Spinal cord (tissue), 10 donors: ENCODE measurements around the gene CFAP68. TPM values are rescaled to one million over a fixed set of nuclear protein-coding genes. Genes with fewer than 3 reads are reported as not detected.
A peak's percentile ranks its signal among the peaks of the same experiment; 100 is the strongest.

Source experiments
- DNase-seq, 6 donors: peaks; one replicate each; pipeline versions ENCODE4 v3.0.0 to v3.0.0-alpha.2; 2013 to 2015; ENCODE audit warnings: low spot score in 6 of 6, low read depth in 4 of 6
- H3K27ac ChIP-seq: one replicate; pipeline ENCODE4 v1.5.1; 2013; ENCODE audit warnings: low read depth, low read length, control low read depth
- H3K27me3 ChIP-seq: one replicate; pipeline ENCODE4 v1.6.1; 2013; ENCODE audit warnings: low read length; ENCODE audit not compliant: control insufficient read depth, insufficient read depth
- H3K36me3 ChIP-seq: one replicate; pipeline ENCODE4 v1.6.1; 2013; ENCODE audit warnings: low read length; ENCODE audit not compliant: control insufficient read depth, insufficient read depth
- H3K4me1 ChIP-seq: one replicate; pipeline ENCODE4 v1.6.1; 2013; ENCODE audit warnings: low read length; ENCODE audit not compliant: control insufficient read depth, insufficient read depth
- H3K4me3 ChIP-seq: one replicate; pipeline ENCODE4 v1.5.1; 2013; ENCODE audit warnings: low read depth, low read length, control low read depth
- H3K9me3 ChIP-seq: one replicate; pipeline ENCODE4 v1.6.1; 2013; ENCODE audit warnings: low read length; ENCODE audit not compliant: control insufficient read depth, insufficient read depth
- WGBS: methylation state at CpG from one replicate; pipeline ENCODE4 v1.1.5; 2013; ENCODE audit warnings: missing lambda C conversion rate; ENCODE audit not compliant: insufficient coverage; 5-methylcytosine and 5-hydroxymethylcytosine counted together
- long read RNA-seq, 4 donors: transcript quantifications; one replicate each; lab custom pipeline, GENCODE V29; 2026
- polyA plus RNA-seq, 2 donors: library from polyadenylated mRNA; unstranded; fragments of 120-200 nt; gene quantifications; one replicate each; pipeline ENCODE4 v1.2.1, GENCODE V29; 2013; ENCODE audit not compliant: insufficient read length in 2 of 2
- total RNA-seq, 2 donors: library from RNA; depleted of rRNA in 1 of 2; stranded (reverse); fragments of 120-200 nt in 1 of 2; fragments of >200 nt in 1 of 2; gene quantifications; one replicate each; pipeline versions ENCODE4 v1.2.3 to v1.2.4, GENCODE V29; 2013 to 2014
- donor health status: healthy.

CFAP68 gene
- 10 to 100 TPM; 12.9 to 32.6 TPM for total RNA-seq
- polyA plus RNA-seq: 10 to 100 TPM; 25.1 to 29.7 TPM
- long read RNA-seq, donor 1, transcript C11orf1-202 (4 exons, 534 nt): minor isoform, 6 of 18 reads
- long read RNA-seq, donor 1, transcript C11orf1-201 (4 exons, 2,885 nt): major isoform, 12 of 18 reads
- long read RNA-seq, donor 1, partial matches to known transcripts: 0 of 18 reads
- long read RNA-seq, donor 1, other reads (novel, unspliced or antisense): 0 of 18 reads
- long read RNA-seq, donor 2, partial matches to known transcripts: 0 of 6 reads
- long read RNA-seq, donor 2, other reads (novel, unspliced or antisense): 0 of 6 reads
- long read RNA-seq, donor 3, partial matches to known transcripts: 0 of 3 reads
- long read RNA-seq, donor 3, other reads (novel, unspliced or antisense): 0 of 3 reads
- long read RNA-seq, donor 4, transcript C11orf1-201 (4 exons, 2,885 nt): major isoform, 23 of 29 reads
- long read RNA-seq, donor 4, transcript C11orf1-202 (4 exons, 534 nt): minor isoform, 6 of 29 reads
- long read RNA-seq, donor 4, partial matches to known transcripts: 0 of 29 reads
- long read RNA-seq, donor 4, other reads (novel, unspliced or antisense): 0 of 29 reads

- Histone ChIP-seq H3K9me3 (no peaks in the 10 kb centered on the region), H3K4me3 (peak within 1 kb of the TSS; percentile 93), H3K4me1 (no peaks in the 10 kb centered on the region), H3K27me3 (no peaks in the 10 kb centered on the region), H3K36me3 (no peaks in the 10 kb centered on the region), H3K27ac (peak within 1 kb of the TSS; percentile 96)
- WGBS: under 1% methylated on average over 49 of the region's 55 CpGs
- peak; percentile 95 to 99 (median 97) for DNase-seq
These were observed at the start of gene CFAP68, which contains the start of gene FDXACB1 for GRCh38 chr11:111878849-111879636. CFAP68 (plus strand) TSS chr11:111879541; CDS start chr11:111879561, 20 bp downstream. FDXACB1 (minus strand) TSS chr11:111879165; CDS start chr11:111879132, 33 bp downstream.

- no peak overlapping the region for H3K27ac ChIP-seq
- no peak overlapping the region for H3K4me3 ChIP-seq
- peaks cover 15% of the 10 kb centered on the region for H3K36me3 ChIP-seq
- WGBS: 63% methylated on average over 3 of the region's 4 CpGs
- DNase-seq: peak in 2 of 6 donors; percentile 38 to 66
- no peaks in the 10 kb centered on the region for H3K27me3 ChIP-seq
- no peaks in the 10 kb centered on the region for H3K4me1 ChIP-seq
- no peaks in the 10 kb centered on the region for H3K9me3 ChIP-seq
These were observed 45.8 kb upstream of the CFAP68 start for GRCh38 chr11:111833524-111833923.

GRCh38 chr11:111834432-111835163 is 44.7 kb upstream of the CFAP68 start:
- Histone ChIP-seq H3K27ac (no peak overlapping the region), H3K36me3 (peaks cover 15% of the 10 kb centered on the region), H3K27me3 (no peaks in the 10 kb centered on the region), H3K9me3 (no peaks in the 10 kb centered on the region), H3K4me1 (no peaks in the 10 kb centered on the region), H3K4me3 (no peak overlapping the region)
- WGBS: 79% methylated on average over 2 of the region's 3 CpGs
- DNase-seq: peak in 1 of 6 donors; percentile 24

GRCh38 chr11:111835665-111836064 is 43.7 kb upstream of the CFAP68 start:
- no peak for DNase-seq
- H3K27me3 ChIP-seq: no peaks in the 10 kb centered on the region
- no peaks in the 10 kb centered on the region for H3K9me3 ChIP-seq
- 100% methylated on average over 5 of the region's 7 CpGs for WGBS
- H3K4me3 ChIP-seq: no peak overlapping the region
- H3K4me1 ChIP-seq: no peaks in the 10 kb centered on the region
- H3K27ac ChIP-seq: no peak overlapping the region
- H3K36me3 ChIP-seq: peaks cover 15% of the 10 kb centered on the region

GRCh38 chr11:111836162-111836561 is 43.2 kb upstream of the CFAP68 start:
- no peaks in the 10 kb centered on the region for H3K9me3 ChIP-seq
- no peaks in the 10 kb centered on the region for H3K4me1 ChIP-seq
- H3K36me3 ChIP-seq: peaks cover 12% of the 10 kb centered on the region
- DNase-seq: no peak
- H3K27ac ChIP-seq: no peak overlapping the region
- H3K4me3 ChIP-seq: no peak overlapping the region
- no CpG with 5 or more reads among the region's 1 CpG for WGBS
- no peaks in the 10 kb centered on the region for H3K27me3 ChIP-seq

GRCh38 chr11:111836721-111837120 is 42.6 kb upstream of the CFAP68 start:
- no peak overlapping the region for H3K27ac ChIP-seq
- no peak overlapping the region for H3K4me3 ChIP-seq
- no peaks in the 10 kb centered on the region for H3K9me3 ChIP-seq
- no peaks in the 10 kb centered on the region for H3K27me3 ChIP-seq
- H3K36me3 ChIP-seq: peaks cover 12% of the 10 kb centered on the region
- DNase-seq: no peak
- no CpG with 5 or more reads among the region's 1 CpG for WGBS
- no peaks in the 10 kb centered on the region for H3K4me1 ChIP-seq

- H3K36me3 ChIP-seq: peaks cover 14% of the 10 kb centered on the region
- 71% methylated on average over 1 of the region's 5 CpGs for WGBS
- H3K4me3 ChIP-seq: no peak overlapping the region
- H3K27me3 ChIP-seq: no peaks in the 10 kb centered on the region
- H3K27ac ChIP-seq: no peak overlapping the region
- peak in 1 of 6 donors; percentile 36 for DNase-seq
- no peaks in the 10 kb centered on the region for H3K4me1 ChIP-seq
- H3K9me3 ChIP-seq: no peaks in the 10 kb centered on the region
These were observed 41.9 kb upstream of the CFAP68 start for GRCh38 chr11:111837366-111837891.

GRCh38 chr11:111838054-111838453 is 41.3 kb upstream of the CFAP68 start:
- Histone ChIP-seq H3K27me3 (no peaks in the 10 kb centered on the region), H3K4me1 (no peaks in the 10 kb centered on the region), H3K9me3 (no peaks in the 10 kb centered on the region), H3K36me3 (peaks cover 14% of the 10 kb centered on the region), H3K4me3 (no peak overlapping the region), H3K27ac (no peak overlapping the region)
- no peak for DNase-seq
- WGBS: 100% methylated on average over 1 of the region's 5 CpGs

- 86% methylated on average over 1 of the region's 1 CpG for WGBS
- Histone ChIP-seq H3K36me3 (peaks cover 21% of the 10 kb centered on the region), H3K4me3 (no peak overlapping the region), H3K27ac (no peak overlapping the region), H3K4me1 (no peaks in the 10 kb centered on the region), H3K9me3 (no peaks in the 10 kb centered on the region), H3K27me3 (no peaks in the 10 kb centered on the region)
- DNase-seq: peak in 1 of 6 donors; percentile 40
These were observed 39.2 kb upstream of the CFAP68 start for GRCh38 chr11:111840143-111840542.
